ENCODE measurements around the gene BCAT1.
"Not testable (repeated sequence)": the region's sequence is repeated elsewhere in the genome, so short reads cannot be mapped to it uniquely, and the experiment has no call there.

BCAT1 gene

GRCh38 chr12:24879644-24880043, 69.3 kb downstream of the BCAT1 start:
- H3K36me3 ChIP-seq (ENCODE audit: low read length) = peaks cover 10% of the 10 kb centered on the region; the same call in 1 of the 2 replicates
- no peaks in the 10 kb centered on the region for H3K9me2 ChIP-seq (replicated peaks; ENCODE audit: insufficient read depth, low read length)
- no peaks in the 10 kb centered on the region for H3K9me3 ChIP-seq (ENCODE audit: insufficient read depth, low read length)
- no peak overlapping the region for H3K4me2 ChIP-seq (ENCODE audit: low read depth, low read length, poor library complexity, severe bottlenecking)
- H3F3A ChIP-seq (ENCODE audit: insufficient read depth) = 0 out of 2 replicates have a peak, but pooled peaks cover 3% of the 10 kb centered on the region
- no peak overlapping the region for H3K27ac ChIP-seq (ENCODE audit: low read depth, low read length)
- no peak overlapping the region for H2AFZ ChIP-seq (ENCODE audit: low read depth, low read length, severe bottlenecking)
- H3K27me3 ChIP-seq (ENCODE audit: low read length) = no peaks in the 10 kb centered on the region
- no peaks in the 10 kb centered on the region for H4K20me1 ChIP-seq (ENCODE audit: low read depth, low read length)
- TF ChIP-seq EZH2phosphoT487 (conservative IDR thresholded peaks at IDR 0.05; ENCODE audit: low read length) (no peak), CTCF (IDR thresholded peaks at IDR 0.05; ENCODE audit: insufficient read depth, low read length, poor library complexity, severe bottlenecking) (no peak)
- no peak overlapping the region for H3K4me3 ChIP-seq (ENCODE audit: insufficient read depth, low read length, poor library complexity, severe bottlenecking)
- H3K9ac ChIP-seq (ENCODE audit: low read length) = no peak overlapping the region
- H3K79me2 ChIP-seq (ENCODE audit: insufficient read depth, low read length) = no peaks in the 10 kb centered on the region

- no peak overlapping the region for H3K9ac ChIP-seq (ENCODE audit: low read length)
- H3K4me3 ChIP-seq (ENCODE audit: insufficient read depth, low read length, poor library complexity, severe bottlenecking) = no peak overlapping the region
- no peak overlapping the region for H2AFZ ChIP-seq (ENCODE audit: low read depth, low read length, severe bottlenecking)
- no peaks in the 10 kb centered on the region for H3K9me2 ChIP-seq (replicated peaks; ENCODE audit: insufficient read depth, low read length)
- no peaks in the 10 kb centered on the region for H4K20me1 ChIP-seq (ENCODE audit: low read depth, low read length)
- TF ChIP-seq EZH2phosphoT487 (conservative IDR thresholded peaks at IDR 0.05; ENCODE audit: low read length) (no peak), CTCF (IDR thresholded peaks at IDR 0.05; ENCODE audit: insufficient read depth, low read length, poor library complexity, severe bottlenecking) (no peak)
- 0 out of 2 replicates have a peak, but pooled peaks cover 3% of the 10 kb centered on the region for H3F3A ChIP-seq (ENCODE audit: insufficient read depth)
- no peaks in the 10 kb centered on the region for H3K9me3 ChIP-seq (ENCODE audit: insufficient read depth, low read length)
- no peaks in the 10 kb centered on the region for H3K79me2 ChIP-seq (ENCODE audit: insufficient read depth, low read length)
- no peak overlapping the region for H3K4me2 ChIP-seq (ENCODE audit: low read depth, low read length, poor library complexity, severe bottlenecking)
- no peak overlapping the region for H3K27ac ChIP-seq (ENCODE audit: low read depth, low read length)
- H3K36me3 ChIP-seq (ENCODE audit: low read length) = peaks cover 10% of the 10 kb centered on the region; the same call in 1 of the 2 replicates
- no peaks in the 10 kb centered on the region for H3K27me3 ChIP-seq (ENCODE audit: low read length)
These were observed 73.9 kb downstream of the BCAT1 start for GRCh38 chr12:24875014-24875413.

- H3K36me3 ChIP-seq (ENCODE audit: low read length) = peaks cover 17% of the 10 kb centered on the region
These were observed 76.7 kb downstream of the BCAT1 start for GRCh38 chr12:24872211-24872610.

GRCh38 chr12:24866139-24866538, 82.8 kb downstream of the BCAT1 start:
- H4K20me1 ChIP-seq (ENCODE audit: low read depth, low read length); H3K9me2 ChIP-seq (replicated peaks; ENCODE audit: insufficient read depth, low read length); H2AFZ ChIP-seq (ENCODE audit: low read depth, low read length, severe bottlenecking); H3K9me3 ChIP-seq (ENCODE audit: insufficient read depth, low read length); H3K9ac ChIP-seq (ENCODE audit: low read length); H3K79me2 ChIP-seq (ENCODE audit: insufficient read depth, low read length); H3K27me3 ChIP-seq (ENCODE audit: low read length); H3F3A ChIP-seq (ENCODE audit: insufficient read depth); H3K27ac ChIP-seq (ENCODE audit: low read depth, low read length); H3K4me2 ChIP-seq (ENCODE audit: low read depth, low read length, poor library complexity, severe bottlenecking); H3K4me3 ChIP-seq (ENCODE audit: insufficient read depth, low read length, poor library complexity, severe bottlenecking): not testable (repeated sequence)
- peaks cover 17% of the 10 kb centered on the region for H3K36me3 ChIP-seq (ENCODE audit: low read length)

More at GRCh38 chr12:24872211-24872610, 76.7 kb downstream of the BCAT1 start:
- Histone ChIP-seq H3K4me3 (ENCODE audit: insufficient read depth, low read length, poor library complexity, severe bottlenecking) (no peak overlapping the region), H3K27me3 (ENCODE audit: low read length) (no peaks in the 10 kb centered on the region), H3K9me2 (replicated peaks; ENCODE audit: insufficient read depth, low read length) (no peaks in the 10 kb centered on the region), H3K9ac (ENCODE audit: low read length) (no peak overlapping the region), H3K79me2 (ENCODE audit: insufficient read depth, low read length) (no peaks in the 10 kb centered on the region), H3K27ac (ENCODE audit: low read depth, low read length) (no peak overlapping the region), H3F3A (ENCODE audit: insufficient read depth) (no peaks in the 10 kb centered on the region), H3K9me3 (ENCODE audit: insufficient read depth, low read length) (peaks cover 8% of the 10 kb centered on the region; the same call in 1 of the 2 replicates), H2AFZ (ENCODE audit: low read depth, low read length, severe bottlenecking) (no peak overlapping the region), H3K4me2 (ENCODE audit: low read depth, low read length, poor library complexity, severe bottlenecking) (no peak overlapping the region), H4K20me1 (ENCODE audit: low read depth, low read length) (no peaks in the 10 kb centered on the region)
- TF ChIP-seq CTCF (IDR thresholded peaks at IDR 0.05; ENCODE audit: insufficient read depth, low read length, poor library complexity, severe bottlenecking) (no peak), EZH2phosphoT487 (conservative IDR thresholded peaks at IDR 0.05; ENCODE audit: low read length) (no peak)

Data from SU-DHL-6 (cell line).